ENCODE measurements around the gene CCDC121.
A peak's percentile ranks its signal among the peaks of the same experiment; 100 is the strongest.

Gene CCDC121

GRCh38 chr2:27628767-27629709 lies at the start of gene CCDC121, which contains the start of gene GPN1:
Gene CCDC121 (minus strand): TSS chr2:27629012. CDS start chr2:27627799, 1,213 bp downstream.
Gene GPN1 (plus strand): TSS chr2:27629050. CDS start chr2:27629059, 9 bp downstream.
- peak; percentile 92 for DNase-seq

GRCh38 chr2:27672723-27673486 lies 44.1 kb upstream of the CCDC121 start:
- no peak for DNase-seq

GRCh38 chr2:27671235-27671634 lies 42.4 kb upstream of the CCDC121 start:
- DNase-seq, result no peak

GRCh38 chr2:27667446-27667845 lies 38.6 kb upstream of the CCDC121 start:
- DNase-seq, result no peak

- DNase-seq, result no peak
These were observed 36.0 kb upstream of the CCDC121 start for GRCh38 chr2:27664622-27665363.

GRCh38 chr2:27664154-27664574 lies 35.4 kb upstream of the CCDC121 start:
- no peak for DNase-seq

GRCh38 chr2:27663285-27664153 lies 34.7 kb upstream of the CCDC121 start, which contains the start of the genes SLC4A1AP and SUPT7L:
Gene SLC4A1AP (plus strand): TSS chr2:27663889. CDS start chr2:27663915, 26 bp downstream.
Gene SUPT7L (minus strand): TSS chr2:27663614. CDS start chr2:27662192, 1,422 bp downstream.
- peak; percentile 41 for DNase-seq

- no peak for DNase-seq
These were observed 32.6 kb upstream of the CCDC121 start for GRCh38 chr2:27661371-27661770.

GRCh38 chr2:27655155-27655951 lies 26.5 kb upstream of the CCDC121 start:
- DNase-seq, result no peak

GRCh38 chr2:27653397-27653796 lies 24.6 kb upstream of the CCDC121 start:
- DNase-seq, result no peak

GRCh38 chr2:27652790-27653189 lies 24.0 kb upstream of the CCDC121 start:
- DNase-seq, result no peak

- DNase-seq, result no peak
These were observed 23.5 kb upstream of the CCDC121 start for GRCh38 chr2:27652341-27652740.

- DNase-seq, result no peak
These were observed 22.2 kb upstream of the CCDC121 start for GRCh38 chr2:27651056-27651455.

- DNase-seq, result no peak
These were observed 18.9 kb upstream of the CCDC121 start for GRCh38 chr2:27647737-27648136.

GRCh38 chr2:27647289-27647688 lies 18.5 kb upstream of the CCDC121 start:
- DNase-seq, result no peak

GRCh38 chr2:27645197-27645596 lies 16.4 kb upstream of the CCDC121 start:
- no peak for DNase-seq

GRCh38 chr2:27640722-27641245 lies 12.0 kb upstream of the CCDC121 start:
- no peak for DNase-seq

GRCh38 chr2:27638709-27639108 lies 9.9 kb upstream of the CCDC121 start:
- no peak for DNase-seq

- DNase-seq, result no peak
These were observed 9.3 kb upstream of the CCDC121 start for GRCh38 chr2:27638037-27638637.

GRCh38 chr2:27636766-27637165 lies 8.0 kb upstream of the CCDC121 start:
- no peak for DNase-seq
